DOHH2 (cell line): Measurements from ENCODE around the gene GRAPL.
"Not testable (repeated sequence)": the region's sequence is repeated elsewhere in the genome, so short reads cannot be mapped to it uniquely, and the experiment has no call there.

ENCODE experiments used
- EZH2phosphoT487 ChIP-seq: fragments of 200-600 bp; sonication (generic); IDR thresholded peaks from 2 replicates; pipeline ENCODE4 v1.6.1; 2017; ENCODE audit warnings: borderline replicate concordance, mild to moderate bottlenecking, antibody characterized with exemption, low read length, moderate library complexity, mixed read lengths
- TF ChIP-seq, protein P1 (sequence below): fragments of 200-600 bp; sonication (generic); IDR thresholded peaks from one replicate; pipeline ENCODE4 v1.5.1; 2014; ENCODE audit warnings: antibody characterized with exemption, mild to moderate bottlenecking, low read depth, low read length; ENCODE audit not compliant: poor library complexity, severe bottlenecking

DNA sequence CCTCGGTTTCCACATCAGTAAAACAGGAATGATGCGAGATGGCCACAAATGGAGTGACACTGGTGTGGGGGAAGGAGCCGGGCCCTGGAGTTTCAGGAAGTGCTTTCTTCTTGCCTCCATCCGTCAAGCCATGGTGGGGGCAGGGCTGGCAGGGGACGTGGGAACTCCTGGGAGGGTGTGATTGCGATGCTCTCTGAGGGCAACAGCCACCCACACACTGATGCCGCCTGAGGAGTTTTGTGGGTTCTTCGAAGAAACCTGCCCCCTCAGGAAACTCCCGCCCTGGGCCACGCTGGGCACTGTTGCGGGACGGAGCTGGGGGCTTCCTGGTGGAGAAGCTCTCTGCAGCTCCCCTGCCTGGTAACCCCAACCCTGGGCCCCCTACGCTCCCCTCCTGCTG is 8.0 kb downstream of the GRAPL start:
- TF ChIP-seq, protein P1, sequence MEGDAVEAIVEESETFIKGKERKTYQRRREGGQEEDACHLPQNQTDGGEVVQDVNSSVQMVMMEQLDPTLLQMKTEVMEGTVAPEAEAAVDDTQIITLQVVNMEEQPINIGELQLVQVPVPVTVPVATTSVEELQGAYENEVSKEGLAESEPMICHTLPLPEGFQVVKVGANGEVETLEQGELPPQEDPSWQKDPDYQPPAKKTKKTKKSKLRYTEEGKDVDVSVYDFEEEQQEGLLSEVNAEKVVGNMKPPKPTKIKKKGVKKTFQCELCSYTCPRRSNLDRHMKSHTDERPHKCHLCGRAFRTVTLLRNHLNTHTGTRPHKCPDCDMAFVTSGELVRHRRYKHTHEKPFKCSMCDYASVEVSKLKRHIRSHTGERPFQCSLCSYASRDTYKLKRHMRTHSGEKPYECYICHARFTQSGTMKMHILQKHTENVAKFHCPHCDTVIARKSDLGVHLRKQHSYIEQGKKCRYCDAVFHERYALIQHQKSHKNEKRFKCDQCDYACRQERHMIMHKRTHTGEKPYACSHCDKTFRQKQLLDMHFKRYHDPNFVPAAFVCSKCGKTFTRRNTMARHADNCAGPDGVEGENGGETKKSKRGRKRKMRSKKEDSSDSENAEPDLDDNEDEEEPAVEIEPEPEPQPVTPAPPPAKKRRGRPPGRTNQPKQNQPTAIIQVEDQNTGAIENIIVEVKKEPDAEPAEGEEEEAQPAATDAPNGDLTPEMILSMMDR = not testable (repeated sequence)
- not testable (repeated sequence) for TF ChIP-seq EZH2phosphoT487
